ENCODE measurements around the gene SLC10A2.

GRCh38 chr13:103100830-103101229 lies 34.6 kb upstream of the SLC10A2 start:
- TF ChIP-seq POLR2AphosphoS5 (IDR thresholded peaks at IDR 0.05; ENCODE audit: low read depth, low read length) (no peak), SIN3A (IDR thresholded peaks at IDR 0.05; ENCODE audit: borderline replicate concordance, insufficient read depth, low read length) (no peak), REST (IDR thresholded peaks at IDR 0.05; ENCODE audit: insufficient read depth in 1 of 2, low read depth in 2 of 2, low read length in 2 of 2) (no peak)

All from PFSK-1 (cell line).